Subcutaneous adipose tissue (tissue), 4 donors: ENCODE data around the gene EGFL7. TPM values are rescaled to one million over a fixed set of nuclear protein-coding genes. Genes with fewer than 3 reads are reported as not detected.

Experiments
- total RNA-seq, 4 donors: library from RNA; depleted of rRNA; stranded (reverse); fragments of >200 nt; gene quantifications; one replicate each; pipeline ENCODE4 v1.1.0, GENCODE V29; 2016
- TF ChIP-seq, protein P1 (sequence below): fragments of 450-650 bp; IDR thresholded peaks from one replicate; pipeline ENCODE4 v1.5.1; 2016; ENCODE audit warnings: low read depth, mild to moderate bottlenecking, control low read depth, antibody characterized with exemption, moderate library complexity

EGFL7 gene
- total RNA-seq, 4 donors from 2014 or later: 47.6 to 161 (median 102) TPM

DNA sequence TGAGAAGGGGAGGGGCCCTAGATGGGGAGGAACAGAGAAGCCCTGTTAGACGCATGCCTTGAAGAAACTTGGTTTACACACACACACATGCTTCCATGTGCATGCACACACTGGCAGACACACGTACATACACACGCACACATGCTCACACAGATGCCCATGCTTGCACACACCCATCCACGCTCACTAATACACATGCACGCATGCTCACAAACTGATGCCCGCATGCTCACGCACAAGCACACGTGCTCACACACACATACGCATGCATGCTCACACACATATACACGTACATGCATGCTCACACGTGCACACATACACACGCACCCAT, 32.1 kb upstream of the EGFL7 start:
- TF ChIP-seq, protein P1, sequence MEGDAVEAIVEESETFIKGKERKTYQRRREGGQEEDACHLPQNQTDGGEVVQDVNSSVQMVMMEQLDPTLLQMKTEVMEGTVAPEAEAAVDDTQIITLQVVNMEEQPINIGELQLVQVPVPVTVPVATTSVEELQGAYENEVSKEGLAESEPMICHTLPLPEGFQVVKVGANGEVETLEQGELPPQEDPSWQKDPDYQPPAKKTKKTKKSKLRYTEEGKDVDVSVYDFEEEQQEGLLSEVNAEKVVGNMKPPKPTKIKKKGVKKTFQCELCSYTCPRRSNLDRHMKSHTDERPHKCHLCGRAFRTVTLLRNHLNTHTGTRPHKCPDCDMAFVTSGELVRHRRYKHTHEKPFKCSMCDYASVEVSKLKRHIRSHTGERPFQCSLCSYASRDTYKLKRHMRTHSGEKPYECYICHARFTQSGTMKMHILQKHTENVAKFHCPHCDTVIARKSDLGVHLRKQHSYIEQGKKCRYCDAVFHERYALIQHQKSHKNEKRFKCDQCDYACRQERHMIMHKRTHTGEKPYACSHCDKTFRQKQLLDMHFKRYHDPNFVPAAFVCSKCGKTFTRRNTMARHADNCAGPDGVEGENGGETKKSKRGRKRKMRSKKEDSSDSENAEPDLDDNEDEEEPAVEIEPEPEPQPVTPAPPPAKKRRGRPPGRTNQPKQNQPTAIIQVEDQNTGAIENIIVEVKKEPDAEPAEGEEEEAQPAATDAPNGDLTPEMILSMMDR: no peak

DNA sequence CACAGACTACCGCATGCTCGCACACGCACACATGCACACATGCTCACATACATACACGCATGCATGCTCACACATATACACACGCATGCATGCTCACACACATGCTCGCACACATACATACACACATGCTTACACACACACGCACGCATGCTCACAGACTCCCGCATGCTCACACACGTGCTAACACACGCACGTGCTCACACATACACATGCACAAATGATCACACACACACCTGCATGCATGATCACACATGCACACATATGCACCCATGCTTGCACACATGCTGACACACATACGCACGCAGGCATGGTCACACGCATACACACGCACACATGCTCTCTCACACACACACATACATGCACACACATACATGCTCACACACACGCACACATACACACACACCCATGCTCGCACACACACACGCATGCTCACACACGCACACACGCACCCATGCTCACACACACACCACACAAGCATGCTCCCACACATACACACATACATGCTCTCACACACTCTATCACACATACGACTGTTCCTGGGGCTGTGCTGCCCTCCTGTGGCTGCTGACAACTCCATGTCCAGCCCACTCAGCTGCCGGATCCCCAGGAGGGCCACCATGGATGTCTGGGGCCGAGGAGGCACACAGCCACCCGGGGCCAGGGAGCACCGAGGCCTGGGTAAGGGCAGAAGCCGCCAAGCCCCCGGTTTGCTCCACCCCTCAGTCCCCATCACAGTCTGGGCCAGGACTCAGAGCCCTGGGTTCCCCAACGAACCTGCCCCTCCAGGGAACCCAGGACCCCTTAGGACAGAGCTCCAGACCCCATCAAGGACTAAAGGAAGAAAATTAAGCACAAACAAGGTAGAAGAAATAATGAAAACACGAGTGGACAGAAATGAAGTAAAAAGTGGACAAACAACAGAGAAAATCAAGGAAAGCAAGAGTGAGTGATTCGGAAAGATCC, 31.4 kb upstream of the EGFL7 start:
- TF ChIP-seq, protein P1: no peak

DNA sequence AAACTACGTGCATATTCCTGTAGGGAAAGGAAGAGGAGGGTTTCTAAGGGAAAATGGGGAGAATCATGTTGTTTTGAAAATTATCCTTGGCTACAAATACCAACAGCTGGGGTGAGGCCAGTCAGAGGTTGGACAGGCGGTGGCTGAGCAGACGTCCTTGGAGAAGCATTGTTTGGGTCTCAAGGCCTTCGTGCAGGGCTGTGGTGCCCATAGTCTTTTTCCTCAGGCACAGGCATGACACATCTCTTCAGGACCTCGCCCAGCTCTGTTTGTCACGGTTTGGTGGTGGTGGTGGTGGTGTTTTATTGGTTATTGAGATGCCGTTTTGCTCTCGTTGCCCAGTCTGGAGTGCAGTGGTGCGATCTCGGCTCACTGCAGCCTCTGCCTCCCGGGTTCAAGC, 27.8 kb upstream of the EGFL7 start:
- TF ChIP-seq, protein P1: no peak

DNA sequence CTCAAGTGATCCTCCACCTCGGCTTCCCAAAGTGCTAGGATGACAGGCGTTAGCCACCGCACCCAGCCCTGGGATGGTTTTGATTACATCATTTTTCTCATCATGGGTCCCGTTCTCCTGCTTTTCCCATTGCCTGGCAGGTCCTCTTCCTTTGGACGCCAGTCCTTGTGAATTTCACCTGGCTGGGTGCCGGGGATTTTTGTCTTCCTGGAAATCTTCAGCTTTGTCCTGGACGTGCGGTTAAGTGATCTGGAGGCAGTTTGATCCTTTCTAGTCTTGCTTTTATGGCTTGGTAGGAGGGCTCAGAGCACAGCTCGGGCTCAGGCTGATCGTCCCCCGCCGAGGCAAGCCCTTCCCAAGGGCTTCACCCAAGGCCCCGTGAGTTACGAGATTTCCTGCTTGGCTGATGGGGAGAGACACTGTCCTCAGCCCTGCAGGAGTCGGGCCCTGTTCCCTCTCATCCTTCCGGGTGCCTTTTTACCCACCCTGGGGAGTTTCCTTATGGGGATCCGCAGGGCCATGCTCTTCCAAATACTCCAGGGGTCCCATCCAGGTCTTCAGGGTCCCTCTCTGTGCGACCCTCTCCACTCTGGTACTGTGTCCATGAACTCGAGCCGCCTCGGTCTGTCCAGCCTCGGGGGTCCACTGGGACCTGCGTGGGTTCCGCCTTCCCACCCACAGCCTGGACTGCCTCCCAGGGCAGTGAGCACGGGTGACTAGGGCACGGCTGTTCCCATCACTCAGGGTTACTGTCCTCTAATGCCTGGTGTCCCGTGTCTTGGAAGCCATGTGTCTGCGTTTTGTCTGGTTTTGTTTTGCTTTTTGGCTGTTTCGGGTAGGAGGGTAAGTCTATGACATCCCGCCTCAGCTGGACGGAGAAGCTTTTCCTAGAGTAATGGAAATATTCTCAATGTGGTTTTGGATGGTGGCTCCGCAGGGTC, 22.3 kb upstream of the EGFL7 start:
- TF ChIP-seq, protein P1: no peak

DNA sequence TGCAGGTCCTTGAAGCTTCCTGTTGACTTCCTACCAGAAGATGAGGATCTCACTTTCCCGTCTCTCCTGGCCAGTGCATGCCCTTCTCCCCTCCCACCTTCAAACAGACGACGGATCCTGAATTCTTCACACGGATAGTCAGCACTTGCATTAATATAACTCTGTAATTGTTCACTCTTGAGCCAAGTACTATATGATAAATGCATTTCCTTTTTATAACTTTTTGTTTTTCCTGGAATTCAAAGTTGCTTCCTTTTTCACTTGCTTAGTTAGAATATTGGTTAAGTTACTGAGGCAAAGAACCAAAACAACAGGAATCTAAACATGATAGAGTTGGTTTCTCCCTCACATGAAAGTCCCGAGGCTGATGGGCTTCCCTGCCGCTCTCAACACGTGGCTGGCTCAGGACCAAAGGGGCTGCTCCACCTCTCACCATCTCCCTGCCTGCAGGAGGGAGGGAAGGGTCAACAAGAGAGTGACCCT, 20.2 kb upstream of the EGFL7 start:
- TF ChIP-seq, protein P1: no peak

DNA sequence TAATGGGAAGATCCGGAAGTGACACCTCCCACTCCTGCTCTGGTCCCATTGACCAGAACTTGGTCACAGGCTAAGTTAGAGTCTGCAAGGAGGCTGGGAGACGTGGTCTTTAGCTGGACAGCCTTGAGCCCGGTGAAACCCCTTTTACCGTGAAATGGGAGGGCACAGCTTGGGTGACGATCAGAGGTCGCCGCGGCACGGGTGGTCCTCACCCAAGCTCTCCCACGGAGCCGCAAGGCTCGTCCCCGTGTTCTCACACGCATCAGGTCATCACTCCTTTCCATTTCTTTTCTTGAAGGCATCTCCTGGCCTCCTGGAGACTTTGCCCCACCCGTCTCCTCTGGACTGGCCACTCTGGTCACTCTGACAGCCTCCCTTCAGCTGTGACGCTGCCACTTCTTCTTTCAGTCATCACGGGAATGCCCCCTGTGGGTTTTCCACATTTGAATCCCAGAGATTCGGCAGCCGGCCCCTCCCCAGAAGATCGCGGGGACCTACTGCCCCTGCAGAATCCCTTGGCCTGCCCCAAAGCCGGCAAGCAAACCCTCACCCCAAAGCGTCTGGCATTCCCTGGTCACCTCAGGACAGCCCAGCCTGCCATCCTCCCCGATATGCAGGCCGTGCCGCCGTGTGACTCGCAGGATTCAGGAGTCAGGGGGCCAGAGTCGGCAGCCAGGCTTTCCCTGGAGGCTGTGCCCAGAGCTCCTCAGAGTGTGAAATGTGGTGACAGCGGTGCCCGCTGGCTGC, 18.9 kb upstream of the EGFL7 start:
- TF ChIP-seq, protein P1: no peak
